Prostate gland (tissue), 2 donors: Measurements from ENCODE around the gene SLC50A1. TPM values are rescaled to one million over a fixed set of nuclear protein-coding genes. Genes with fewer than 3 reads are reported as not detected.

Source experiments
- DNase-seq: peaks from one replicate; pipeline ENCODE4 v3.0.0-alpha.2; 2019; ENCODE audit warnings: low spot score
- H3K27ac ChIP-seq, 2 donors: fragments of 200-600 bp; sonication (generic); 2 replicates each; pipeline ENCODE4 v1.5.1; 2017 to 2019
- H3K27me3 ChIP-seq: fragments of 200-600 bp; sonication (generic); replicated peaks from 2 replicates; pipeline ENCODE4 v1.5.1; 2019; ENCODE audit not compliant: insufficient read depth
- H3K36me3 ChIP-seq, 2 donors: fragments of 200-600 bp; sonication (generic); 1 replicate in 1 of 2; 2 replicates in 1 of 2; pipeline versions ENCODE4 v1.5.1 to v1.8.1; 2017 to 2019
- H3K4me1 ChIP-seq: fragments of 200-600 bp; sonication (generic); replicated peaks from 2 replicates; pipeline ENCODE4 v1.5.1; 2019
- H3K4me3 ChIP-seq, 2 donors: fragments of 200-600 bp; sonication (generic); 2 replicates each; pipeline ENCODE4 v1.5.1; 2017 to 2019
- H3K9me3 ChIP-seq: fragments of 200-600 bp; sonication (generic); 2 replicates; pipeline ENCODE4 v1.5.1; 2017
- CTCF ChIP-seq, 4 experiments: fragments of 200-600 bp in 2 of 4; fragments of 450-650 bp in 2 of 4; sonication (generic) in 2 of 4; IDR thresholded peaks; 1 replicate in 3 of 4; 2 replicates in 1 of 4; pipeline ENCODE4 v1.5.1; 2016 to 2019; ENCODE audit warnings: antibody characterized with exemption in 4 of 4, mild to moderate bottlenecking in 2 of 4, moderate library complexity in 2 of 4
- POLR2A ChIP-seq: fragments of 450-650 bp; IDR thresholded peaks from one replicate; pipeline ENCODE4 v1.6.1; 2016; ENCODE audit warnings: antibody characterized with exemption, mild to moderate bottlenecking
- POLR2AphosphoS5 ChIP-seq: sonication (generic); formaldehyde crosslinking; IDR thresholded peaks from one replicate; pipeline ENCODE4 v1.6.1; 2017; ENCODE audit warnings: antibody characterized with exemption
- WGBS: methylation state at CpG from one replicate; pipeline ENCODE4 v1.1.5; 2018; 5-methylcytosine and 5-hydroxymethylcytosine counted together
- intact Hi-C: fragments of 100-400 bp; cut with DNase I; formaldehyde crosslinking; loops from one replicate; pipeline ENCODE4 v1.14.2; 2022
- total RNA-seq, 2 donors: library from RNA; depleted of rRNA; stranded (reverse); fragments of >200 nt; gene quantifications; one replicate each; pipeline ENCODE4 v1.1.0, GENCODE V29; 2016

The SLC50A1 gene
- total RNA-seq, 2 donors from 2014 or later, result 26.6 to 48.0 TPM

- no peaks in the 10 kb centered on the region for H3K9me3 ChIP-seq
- TF ChIP-seq CTCF (IDR thresholded peaks at IDR 0.05), result peak; percentile 97 to 99 (median 98)
- TF ChIP-seq POLR2AphosphoS5, result peak; percentile 60
- TF ChIP-seq POLR2A, result no peak
- no peak overlapping the region for H3K27ac ChIP-seq
Observed at GRCh38 chr1:155091071-155092051, 44.3 kb upstream of the SLC50A1 start.

GRCh38 chr1:155092131-155092530 lies 43.5 kb upstream of the SLC50A1 start:
- no peaks in the 10 kb centered on the region for H3K27me3 ChIP-seq
- no peaks in the 10 kb centered on the region for H3K9me3 ChIP-seq
- no peak for TF ChIP-seq CTCF (IDR thresholded peaks at IDR 0.05)
- TF ChIP-seq POLR2AphosphoS5, result no peak
- no peak for TF ChIP-seq POLR2A
- WGBS, result 79% methylated on average over 6 of the region's 6 CpGs
- peaks cover 5% of the 10 kb centered on the region for H3K4me1 ChIP-seq
- H3K4me3 ChIP-seq, result no peak overlapping the region
- no peak overlapping the region for H3K27ac ChIP-seq
- DNase-seq, result no peak
- intact Hi-C loops, result loop anchor here (2.0 kb wide), 1 partner anchor 35 kb away; the partner anchor contains the start of gene EFNA1
- no peaks in the 10 kb centered on the region for H3K36me3 ChIP-seq

More at GRCh38 chr1:155091071-155092051, 44.3 kb upstream of the SLC50A1 start:
- Histone ChIP-seq H3K36me3 (no peaks in the 10 kb centered on the region), H3K4me1 (peaks cover 5% of the 10 kb centered on the region), H3K4me3 (no peak overlapping the region), H3K27me3 (no peaks in the 10 kb centered on the region)
- DNase-seq, result peak; percentile 63
- intact Hi-C loops, result loop anchor here (2.0 kb wide), 1 partner anchor 35 kb away; the partner anchor contains the start of gene EFNA1
- 39% methylated on average over 18 of the region's 29 CpGs for WGBS

GRCh38 chr1:155092641-155093040 lies 43.0 kb upstream of the SLC50A1 start:
- Histone ChIP-seq H3K9me3 (no peaks in the 10 kb centered on the region), H3K27me3 (no peaks in the 10 kb centered on the region), H3K27ac (no peak overlapping the region), H3K4me3 (no peak overlapping the region), H3K36me3 (no peaks in the 10 kb centered on the region), H3K4me1 (peaks cover 5% of the 10 kb centered on the region)
- DNase-seq, result no peak
- TF ChIP-seq POLR2A, result no peak
- no peak for TF ChIP-seq POLR2AphosphoS5
- TF ChIP-seq CTCF (IDR thresholded peaks at IDR 0.05), result no peak
- intact Hi-C loops, result loop anchor here (2.0 kb wide), 1 partner anchor 34 kb away; the partner anchor contains the start of gene EFNA1
- WGBS, result 85% methylated on average over 12 of the region's 12 CpGs

- Histone ChIP-seq H3K36me3 (no peaks in the 10 kb centered on the region), H3K4me1 (peaks cover 5% of the 10 kb centered on the region), H3K27ac (peak overlapping the region; percentile 26 to 46), H3K4me3 (no peak overlapping the region), H3K27me3 (no peaks in the 10 kb centered on the region), H3K9me3 (no peaks in the 10 kb centered on the region)
- intact Hi-C loops, result loop anchor here (2.0 kb wide), 2 partner anchors 33 to 73 kb away; partner anchors contain the start of gene EFNA1
- DNase-seq, result no peak
- 12% methylated on average over 13 of the region's 13 CpGs for WGBS
- TF ChIP-seq POLR2A (no peak), CTCF (IDR thresholded peaks at IDR 0.05) (peak in 3 of 4 experiments; percentile 54 to 79 (median 70)), POLR2AphosphoS5 (peak; percentile 55)
Observed at GRCh38 chr1:155093911-155094621, 41.6 kb upstream of the SLC50A1 start.
